GM21515 (cell line): ENCODE measurements around the gene CFAP298.
"Not testable (repeated sequence)": the region's sequence is repeated elsewhere in the genome, so short reads cannot be mapped to it uniquely, and the experiment has no call there.

Experiments used
- ATAC-seq: cut with Tn5 transposase; IDR thresholded peaks from one replicate; pipeline ENCODE4 v1.9.1; 2021; ENCODE audit not compliant: unreplicated experiment

CFAP298 gene, protein sequence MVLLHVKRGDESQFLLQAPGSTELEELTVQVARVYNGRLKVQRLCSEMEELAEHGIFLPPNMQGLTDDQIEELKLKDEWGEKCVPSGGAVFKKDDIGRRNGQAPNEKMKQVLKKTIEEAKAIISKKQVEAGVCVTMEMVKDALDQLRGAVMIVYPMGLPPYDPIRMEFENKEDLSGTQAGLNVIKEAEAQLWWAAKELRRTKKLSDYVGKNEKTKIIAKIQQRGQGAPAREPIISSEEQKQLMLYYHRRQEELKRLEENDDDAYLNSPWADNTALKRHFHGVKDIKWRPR

GRCh38 chr21:32612075-32612998, at the start of gene CFAP298:
CFAP298 (minus strand) TSS chr21:32612377; CDS start chr21:32612243, 134 bp downstream.
- ATAC-seq = peak; percentile 93

GRCh38 chr21:32661026-32661782, 49.0 kb upstream of the CFAP298 start:
- ATAC-seq = not testable (repeated sequence)

- no peak for ATAC-seq
These were observed 46.3 kb upstream of the CFAP298 start for GRCh38 chr21:32658524-32658923.

GRCh38 chr21:32653326-32653901, 41.2 kb upstream of the CFAP298 start:
- ATAC-seq = no peak

DNA sequence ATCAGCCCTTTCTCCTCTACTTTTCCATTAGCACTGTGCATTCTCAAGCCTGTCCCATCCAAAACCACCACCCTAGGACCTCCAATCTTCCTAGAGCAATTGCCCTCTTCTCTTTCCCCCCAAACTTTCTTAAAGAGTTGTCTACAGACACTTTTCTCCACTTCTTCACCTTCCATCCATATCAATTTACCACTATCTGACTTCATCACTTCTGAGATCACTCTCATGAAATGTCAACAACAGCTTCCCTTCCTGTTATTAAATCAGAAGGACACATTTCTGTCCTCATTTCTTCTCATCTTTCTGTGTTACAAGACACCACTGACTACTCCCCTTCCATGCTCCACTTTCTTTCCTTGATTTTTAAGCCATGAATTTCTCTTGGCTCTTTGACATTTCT, 36.0 kb upstream of the CFAP298 start:
- no peak for ATAC-seq

- ATAC-seq = no peak
These were observed 33.3 kb upstream of the CFAP298 start for GRCh38 chr21:32645261-32646182.

DNA sequence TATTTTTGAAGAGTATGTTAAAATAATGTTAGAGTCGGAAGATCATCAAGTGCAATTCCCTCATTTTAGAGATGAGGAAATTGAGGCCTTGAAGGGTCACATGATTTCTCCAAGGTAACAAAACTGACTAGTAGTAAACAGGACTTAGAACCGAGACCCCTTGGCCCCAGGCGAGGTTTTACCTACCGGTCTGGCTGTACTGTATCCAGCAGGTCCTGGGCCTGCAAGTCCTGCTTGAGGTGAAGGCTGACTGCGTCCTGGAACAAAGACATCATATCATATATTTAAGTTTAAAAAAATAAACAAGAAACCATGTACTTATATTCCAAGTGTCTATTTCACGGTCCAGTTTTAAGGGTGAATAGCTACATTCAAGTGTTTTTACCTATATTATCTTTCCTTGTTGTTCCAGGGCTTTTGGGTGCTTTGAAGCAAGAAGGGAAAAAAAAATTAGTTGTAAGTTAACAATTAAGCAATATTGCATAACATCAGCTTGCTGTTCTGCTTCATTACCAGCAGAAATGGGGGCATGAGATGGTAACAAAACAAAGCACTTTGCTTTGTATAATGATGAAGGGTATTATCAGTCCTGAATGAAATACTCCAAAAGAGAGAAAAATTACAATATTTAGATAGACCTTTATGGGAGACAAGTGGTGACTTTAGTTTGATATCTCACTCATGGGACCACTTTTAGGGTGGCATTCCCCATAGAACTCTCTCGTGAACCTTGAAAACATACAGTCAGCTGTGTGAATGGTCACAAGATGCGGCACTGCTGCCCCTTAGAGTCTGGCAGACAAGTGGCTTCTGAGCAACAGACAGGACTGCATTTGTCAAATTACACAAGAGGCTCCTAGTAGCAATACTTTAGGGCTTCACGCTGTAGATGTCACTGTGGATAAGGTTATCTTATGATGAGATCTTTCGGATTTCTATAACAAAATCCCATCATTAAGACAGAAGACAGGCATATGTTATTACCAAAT, 29.8 kb upstream of the CFAP298 start:
- ATAC-seq = no peak

DNA sequence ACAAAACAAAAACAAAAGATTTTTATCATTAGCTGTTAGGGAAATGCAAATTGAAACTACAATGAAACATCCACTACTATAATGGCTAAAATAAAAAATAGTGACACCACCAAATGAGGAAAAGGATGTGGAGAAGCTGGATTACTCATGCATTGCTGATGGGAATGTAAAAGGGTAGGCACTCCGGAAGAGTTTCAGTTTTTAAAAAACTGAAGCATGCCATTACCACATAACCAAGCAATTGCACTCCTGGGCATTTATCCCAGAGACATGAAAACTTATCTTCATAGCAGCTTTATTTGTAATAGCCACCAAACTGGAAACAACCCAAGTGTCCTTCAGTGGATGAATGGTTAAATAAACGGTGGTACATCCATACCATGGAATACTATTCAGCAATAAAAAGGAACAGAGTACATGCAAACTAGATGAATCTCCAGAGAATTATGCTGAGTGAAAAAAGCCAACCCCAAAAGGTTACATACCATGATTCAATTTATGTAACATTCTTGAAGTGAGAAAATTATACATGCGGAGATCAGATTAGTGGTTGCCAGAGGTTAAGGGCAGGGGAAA, 14.5 kb upstream of the CFAP298 start:
- ATAC-seq = no peak

- not testable (repeated sequence) for ATAC-seq
These were observed 6.0 kb upstream of the CFAP298 start for GRCh38 chr21:32618218-32618617.

GRCh38 chr21:32613436-32614043, 1.4 kb upstream of the CFAP298 start:
- no peak for ATAC-seq

DNA sequence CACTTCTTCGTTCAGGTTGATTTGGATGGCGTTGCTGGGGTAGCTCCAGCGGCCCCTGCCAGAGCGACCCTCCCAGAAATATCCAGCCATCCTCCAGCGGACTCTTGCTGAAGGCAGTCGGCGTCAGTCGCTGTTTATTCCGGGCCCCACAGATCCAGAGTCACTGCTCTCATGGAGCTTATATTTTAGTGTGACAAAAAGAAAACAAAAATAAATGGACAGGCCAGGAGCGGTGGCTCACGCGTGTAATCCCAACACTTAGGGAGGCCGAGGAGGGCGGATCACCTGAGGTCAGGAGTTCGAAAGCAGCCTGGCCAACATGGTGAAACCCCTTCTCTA, 791 bp upstream of the CFAP298 start:
- ATAC-seq = no peak

DNA sequence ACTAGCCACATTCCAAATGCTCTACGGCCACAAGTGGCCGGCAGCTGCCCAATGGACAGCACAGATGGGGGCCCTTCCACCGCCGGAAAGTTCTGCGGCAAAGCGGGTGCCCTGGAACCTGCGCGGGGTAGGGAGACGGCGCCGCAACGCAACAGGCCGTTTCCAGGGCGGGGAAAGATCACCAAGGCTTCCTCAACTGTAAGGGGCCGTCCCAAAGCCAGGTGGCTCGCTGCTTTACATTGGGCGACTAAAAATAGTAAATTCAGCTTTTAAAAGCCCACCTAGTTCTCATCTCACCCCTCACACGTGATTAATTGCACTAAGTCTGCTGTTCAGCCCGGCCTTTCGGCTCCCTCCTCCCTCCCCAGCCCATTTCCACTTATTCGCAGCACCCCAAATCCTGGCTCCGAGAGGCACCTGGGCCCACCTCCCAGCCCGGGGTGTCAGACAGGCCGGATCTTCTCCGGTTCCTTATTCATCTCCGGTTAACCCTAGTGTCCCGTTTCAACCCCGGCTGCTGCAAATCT, 643 bp downstream of the CFAP298 start:
- peak; percentile 17 for ATAC-seq

- not testable (repeated sequence) for ATAC-seq
These were observed 1.2 kb downstream of the CFAP298 start for GRCh38 chr21:32610940-32611339.

DNA sequence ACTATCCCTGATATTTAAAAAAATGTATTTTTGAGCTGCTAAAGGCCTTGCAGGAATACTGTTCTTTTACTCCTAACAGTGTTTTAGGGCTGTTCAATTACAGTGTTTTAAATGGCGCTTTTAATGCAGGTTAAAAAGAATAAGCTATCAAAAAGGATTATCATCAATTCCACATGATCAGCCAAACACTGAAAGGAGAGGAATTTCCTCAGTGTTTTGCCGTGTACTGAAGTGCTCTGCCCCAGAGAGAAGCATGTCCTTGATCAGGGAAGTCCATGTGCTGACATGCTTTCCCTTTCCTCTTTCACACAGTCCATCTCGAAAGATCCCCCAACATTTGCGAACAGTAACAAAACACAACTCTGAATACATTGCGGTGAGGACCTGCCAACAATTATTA, 3.3 kb downstream of the CFAP298 start:
- ATAC-seq = no peak

GRCh38 chr21:32605469-32605868, 6.7 kb downstream of the CFAP298 start:
- ATAC-seq = no peak

DNA sequence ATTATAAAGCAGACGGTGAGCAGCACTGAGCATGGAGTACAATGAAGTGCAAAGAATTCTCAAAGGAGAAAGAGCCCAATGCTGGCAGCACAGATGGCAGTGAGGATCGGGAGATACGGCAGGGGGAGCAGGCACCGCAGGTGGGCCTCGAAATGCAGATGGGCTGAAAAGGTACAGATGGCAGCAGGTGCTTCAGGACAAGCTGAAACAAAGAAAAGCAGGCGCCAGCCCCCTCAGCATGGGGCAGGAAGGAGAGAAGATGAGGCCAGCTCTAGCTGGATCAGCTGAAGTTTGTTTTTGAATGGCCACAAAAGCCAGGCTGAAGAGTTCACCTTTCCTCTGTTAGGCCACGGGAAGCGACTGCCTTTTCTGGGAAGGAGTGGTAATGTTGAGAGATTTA, 7.7 kb downstream of the CFAP298 start:
- no peak for ATAC-seq

- ATAC-seq = no peak
These were observed 9.0 kb downstream of the CFAP298 start for GRCh38 chr21:32603131-32603530.

DNA sequence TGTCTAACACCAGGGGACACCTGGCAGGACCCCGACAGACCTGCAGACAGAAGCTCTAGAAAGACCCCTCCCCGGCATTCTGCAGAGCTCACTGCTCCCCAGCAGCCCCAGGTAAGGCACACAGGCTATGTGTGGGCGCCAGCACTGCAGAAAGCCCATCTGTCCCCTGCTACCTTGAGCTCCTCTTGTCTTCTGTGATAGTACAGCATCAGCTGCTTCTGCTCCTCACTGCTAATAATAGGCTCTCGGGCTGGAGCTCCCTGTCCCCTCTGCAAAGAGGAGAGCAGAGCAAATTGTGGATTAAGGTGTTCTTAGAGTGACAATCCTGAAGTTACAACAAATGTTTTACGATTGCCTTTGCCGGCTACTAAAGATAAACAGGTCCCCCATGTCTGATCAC, 10.1 kb downstream of the CFAP298 start:
- no peak for ATAC-seq
